DOHH2 (cell line): Measurements from ENCODE around the gene CTSH.

ENCODE experiments used
- CTCF ChIP-seq: fragments of 200-600 bp; sonication (generic); IDR thresholded peaks from one replicate; pipeline ENCODE4 v1.5.1; 2014; ENCODE audit warnings: antibody characterized with exemption, mild to moderate bottlenecking, low read depth, low read length; ENCODE audit not compliant: poor library complexity, severe bottlenecking
- EZH2phosphoT487 ChIP-seq: fragments of 200-600 bp; sonication (generic); IDR thresholded peaks from 2 replicates; pipeline ENCODE4 v1.6.1; 2017; ENCODE audit warnings: borderline replicate concordance, mild to moderate bottlenecking, antibody characterized with exemption, low read length, moderate library complexity, mixed read lengths

- TF ChIP-seq CTCF (no peak), EZH2phosphoT487 (no peak)
Measured at GRCh38 chr15:78977591-78978347, 32.9 kb upstream of the CTSH start.
